GM19238 (cell line): ENCODE data around the gene IRX2.

ENCODE experiments used
- DNase-seq: peaks from one replicate; pipeline ENCODE4 v3.0.0; 2011; ENCODE audit warnings: low spot score; ENCODE audit not compliant: insufficient read length

The IRX2 gene

DNA sequence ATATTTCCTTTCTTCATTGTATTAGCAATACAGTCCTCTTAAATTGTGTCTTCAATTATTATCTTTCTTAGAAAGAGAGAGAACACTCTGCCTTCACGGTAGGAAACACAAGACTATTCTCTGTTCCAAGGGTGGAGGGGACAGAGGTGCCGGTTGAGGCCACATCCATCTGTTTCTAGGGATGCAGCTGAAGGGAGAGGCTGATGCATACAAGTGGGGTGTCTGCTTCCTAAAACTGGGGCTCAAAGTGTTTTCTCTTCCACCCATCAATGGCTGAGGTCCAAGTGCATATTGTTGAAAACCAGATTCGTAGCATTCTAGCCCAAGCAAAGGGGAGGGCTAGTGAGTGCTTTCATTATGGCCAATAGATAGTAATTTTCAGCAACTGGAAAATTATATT lies 9.5 kb downstream of the IRX2 start:
- DNase-seq, result no peak

DNA sequence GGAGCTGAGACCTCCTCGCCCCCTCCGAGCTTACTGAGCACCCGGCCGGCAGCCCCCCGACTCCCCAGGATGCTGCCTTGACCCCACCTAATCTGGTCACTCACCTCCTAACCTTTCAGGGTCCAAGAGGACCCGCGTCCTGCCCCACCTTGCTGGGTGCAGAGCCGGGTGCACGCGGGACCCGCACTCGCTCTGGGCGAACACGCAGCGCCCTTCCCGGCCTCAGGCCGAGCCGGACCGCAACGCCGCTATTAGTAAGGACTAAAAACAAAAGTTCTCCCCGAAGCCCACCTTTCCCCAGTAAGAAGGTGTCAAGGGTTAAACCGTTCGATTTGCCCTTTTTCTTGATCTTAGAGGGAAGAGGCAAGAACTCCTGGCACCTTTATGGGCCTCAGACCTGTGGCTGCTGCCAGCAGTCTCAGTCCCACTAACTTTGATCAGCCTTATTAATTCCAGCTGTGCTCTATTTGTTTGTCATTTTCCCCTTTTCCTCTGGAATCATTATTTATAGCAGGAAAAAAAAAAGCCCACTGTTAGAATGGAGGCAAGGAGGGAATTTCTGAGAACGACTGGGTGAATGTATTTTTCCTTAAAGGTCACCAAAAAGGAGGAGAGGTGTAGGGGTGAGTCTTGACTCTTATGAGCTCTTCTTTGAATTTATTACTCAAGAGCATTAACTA lies 10.5 kb downstream of the IRX2 start:
- no peak for DNase-seq

DNA sequence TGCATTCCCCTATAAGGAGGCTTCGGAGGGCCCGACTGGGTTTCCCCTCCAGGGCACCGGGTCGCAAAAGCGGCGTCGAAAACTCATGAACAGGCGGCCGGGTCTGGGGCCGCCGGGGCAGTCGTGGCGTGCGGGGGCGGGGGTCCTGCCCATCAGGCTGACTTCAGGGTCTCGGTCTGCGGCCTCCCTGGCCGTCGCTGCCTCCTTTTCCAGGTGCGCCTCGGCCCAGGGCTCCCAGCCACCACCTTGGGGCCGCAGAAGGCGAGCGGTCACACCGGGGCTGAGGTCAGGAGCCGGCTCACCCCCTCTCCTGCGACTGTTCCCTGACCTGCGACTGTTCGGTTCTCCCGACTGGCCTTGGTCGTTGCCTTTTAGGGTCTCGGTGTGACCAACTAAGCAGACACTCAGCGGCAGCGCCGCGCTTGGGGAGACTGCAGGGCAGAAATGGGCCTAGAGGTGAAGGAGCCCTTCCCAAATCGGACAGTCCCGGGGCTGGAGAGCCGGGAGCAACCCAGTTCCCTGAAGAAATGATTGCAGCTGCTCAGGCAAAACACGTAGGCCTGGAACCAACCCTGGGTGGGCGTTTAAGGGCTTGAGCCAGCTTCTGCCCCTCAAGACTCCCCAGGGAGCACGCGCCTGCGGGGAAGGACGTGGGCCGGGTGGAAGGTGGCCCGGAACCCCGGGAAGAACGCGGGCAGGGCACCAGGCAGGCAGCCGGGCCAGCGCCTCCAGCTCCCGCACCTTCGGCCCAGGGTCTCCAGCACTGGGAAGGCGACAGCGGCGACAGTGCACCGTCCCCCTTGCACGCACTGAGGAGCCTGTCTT lies 11.2 kb downstream of the IRX2 start:
- DNase-seq, result no peak

DNA sequence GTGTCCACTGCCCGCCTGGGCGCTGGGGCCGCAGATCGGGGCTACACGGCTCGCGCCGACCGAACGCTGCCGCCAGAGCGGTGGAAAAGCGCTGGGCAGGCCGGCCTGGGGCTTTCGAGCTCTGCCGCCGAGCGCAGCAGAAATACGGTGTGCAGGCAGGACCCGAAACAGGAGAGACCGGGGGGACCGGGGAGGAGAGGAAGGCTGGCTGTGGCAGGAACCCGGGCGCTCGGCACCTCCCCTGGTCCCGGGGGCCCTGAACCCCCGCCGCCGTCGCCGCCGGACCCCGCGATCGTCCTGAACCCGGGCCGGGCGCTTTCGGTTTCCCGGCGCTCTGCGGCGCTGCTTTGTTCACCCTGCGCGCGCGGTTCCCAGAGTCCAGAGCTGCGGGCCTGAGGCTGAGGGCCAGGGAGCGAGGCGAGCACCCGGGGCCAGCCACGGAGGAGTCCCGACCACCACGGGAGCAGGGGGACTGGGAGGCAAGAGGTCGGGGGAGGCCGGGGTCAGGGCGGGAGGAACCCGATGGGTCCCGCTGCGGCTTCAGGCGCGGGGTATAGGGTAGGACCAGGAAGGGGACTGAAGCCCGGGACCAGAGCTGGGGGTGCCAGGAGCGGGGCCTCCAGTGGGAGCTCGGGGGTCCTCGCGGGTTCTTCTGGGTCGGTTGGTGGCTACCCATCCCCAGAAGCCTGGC lies 12.0 kb downstream of the IRX2 start:
- no peak for DNase-seq

DNA sequence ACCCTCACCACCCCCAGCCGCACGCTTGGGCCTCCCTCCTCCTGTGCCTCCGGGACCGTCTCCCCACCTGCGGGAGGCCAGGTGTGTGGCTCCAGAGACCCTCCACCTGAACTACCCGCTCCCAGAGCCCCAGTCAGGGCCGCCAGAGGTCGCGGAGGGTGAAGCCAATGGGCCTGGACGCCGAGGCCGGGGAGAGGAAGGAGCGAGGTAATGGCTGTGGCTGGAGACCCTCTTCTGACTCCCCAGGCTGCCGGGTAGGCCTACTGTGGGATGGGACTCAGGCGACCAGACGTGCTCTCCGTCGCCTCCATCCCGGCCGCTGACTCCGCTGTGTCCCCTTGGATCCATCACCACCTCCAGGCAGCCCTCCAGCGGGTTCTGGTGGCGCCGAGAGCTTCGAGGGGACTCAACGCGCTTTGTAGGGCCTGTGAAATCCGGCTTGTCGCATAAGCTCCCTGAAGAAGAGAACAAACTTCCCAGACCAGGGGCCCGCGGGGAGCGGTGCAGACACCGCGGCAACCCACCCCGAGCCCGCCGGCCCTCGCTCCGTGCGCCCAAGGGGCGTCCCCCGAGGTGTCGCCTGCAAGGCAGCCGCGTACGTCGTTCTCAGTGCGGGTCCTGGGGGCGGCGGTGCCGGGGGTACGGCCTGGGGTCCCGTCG lies 12.6 kb downstream of the IRX2 start:
- no peak for DNase-seq

DNA sequence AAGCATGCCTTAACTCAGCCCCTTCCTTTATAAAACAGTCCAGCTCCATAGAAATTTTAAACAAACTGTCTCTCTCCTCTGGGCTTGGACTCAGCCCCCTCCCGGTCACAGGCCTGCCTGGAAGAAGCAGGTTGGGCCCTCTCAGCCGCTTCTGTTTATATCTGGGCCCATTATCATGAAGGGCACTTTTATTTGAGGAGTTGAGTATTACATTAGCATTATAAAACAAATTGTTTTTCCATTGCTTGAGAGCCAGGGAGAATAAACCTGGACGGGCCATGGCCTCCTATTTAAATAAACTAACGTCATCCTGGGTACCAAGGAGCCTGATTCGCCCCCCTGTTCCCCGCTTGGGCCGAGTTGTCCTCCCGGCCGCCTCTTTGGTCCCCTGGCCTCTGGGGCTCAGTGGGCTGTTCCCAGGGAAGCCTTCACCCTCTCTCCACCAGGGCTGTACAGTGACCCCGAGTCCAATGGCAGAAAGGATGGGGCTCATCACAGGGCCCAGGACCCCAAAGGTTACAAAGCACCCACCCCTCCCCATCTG lies 13.2 kb downstream of the IRX2 start:
- DNase-seq, result no peak

DNA sequence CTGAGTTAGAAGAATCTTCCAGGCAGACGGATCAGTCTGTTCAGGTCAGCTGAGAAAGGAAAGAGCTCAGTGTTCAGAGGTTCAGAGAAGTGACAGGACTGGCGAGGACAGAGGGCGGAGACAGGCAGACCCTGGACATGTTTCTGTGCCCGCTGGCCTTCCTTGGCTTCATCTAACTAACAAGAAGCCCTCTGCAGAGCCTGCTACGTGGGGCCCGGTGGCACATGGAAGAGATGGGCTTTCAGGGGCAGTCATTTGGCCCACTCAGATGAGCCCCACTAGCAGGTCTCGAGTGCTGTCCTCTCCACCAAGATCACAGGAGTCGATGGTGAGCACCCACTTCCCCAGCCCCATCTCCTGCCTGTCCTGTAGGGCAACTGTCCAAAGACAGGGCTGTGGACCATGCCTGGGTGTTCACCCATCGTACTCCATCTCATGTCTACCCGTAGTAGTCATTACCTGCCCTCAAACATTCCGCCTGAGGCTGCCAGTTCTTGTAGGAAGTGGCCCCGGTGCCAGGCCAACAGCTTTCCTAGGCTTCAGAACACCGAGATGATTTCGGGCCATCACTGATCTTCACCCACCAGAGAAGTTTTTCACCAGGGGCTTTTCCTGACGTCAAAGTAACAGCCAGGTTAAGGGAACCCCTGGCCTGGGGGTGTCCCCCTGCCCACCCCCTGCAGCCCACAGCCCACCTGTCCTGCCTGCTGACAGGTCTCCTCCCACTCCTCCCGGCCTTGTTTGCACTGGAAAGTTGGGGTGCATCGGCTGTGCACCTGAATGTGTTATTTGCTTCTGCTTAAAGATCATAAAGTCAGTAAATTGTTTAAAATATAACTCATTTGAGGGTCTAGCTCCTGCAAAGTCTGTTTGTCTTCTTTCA lies 14.0 kb downstream of the IRX2 start:
- no peak for DNase-seq

DNA sequence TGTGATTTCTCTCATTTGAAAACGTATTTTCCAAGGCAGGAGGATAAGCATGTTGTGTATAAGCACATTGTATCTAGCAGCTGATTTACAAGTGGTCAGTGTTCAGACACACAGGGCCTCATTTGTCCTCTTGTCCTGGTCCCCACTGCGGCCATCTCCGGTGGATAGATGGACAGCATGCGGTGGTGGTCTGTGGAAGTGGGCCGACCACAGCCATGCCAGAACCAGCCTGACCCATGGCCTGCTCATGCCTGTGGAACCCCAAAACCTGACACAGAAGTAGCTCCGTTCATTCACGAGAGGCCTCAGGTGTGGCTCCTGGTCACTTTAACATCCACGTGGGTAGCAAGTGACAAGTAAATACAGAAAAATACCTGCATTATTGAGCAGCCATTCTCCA lies 14.6 kb downstream of the IRX2 start:
- DNase-seq, result no peak

DNA sequence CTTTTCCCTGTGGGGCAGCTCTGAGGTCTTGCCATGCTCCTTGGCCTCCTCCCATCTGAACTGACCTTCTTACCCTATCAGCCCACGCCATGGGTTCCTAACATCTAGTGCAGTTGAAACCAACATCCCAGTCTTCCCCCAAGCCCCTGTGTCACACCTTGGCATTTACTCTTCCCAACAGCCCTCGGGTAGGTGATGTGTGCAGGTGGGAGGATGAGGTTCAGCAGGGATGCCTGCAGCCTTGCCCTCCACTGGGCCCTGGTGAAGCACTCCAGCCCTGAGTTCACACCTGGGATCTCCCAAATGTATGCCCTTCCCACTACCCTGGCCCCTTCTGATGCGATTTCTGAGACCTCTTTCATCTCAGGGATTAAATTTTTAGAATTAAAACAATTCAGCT lies 15.5 kb downstream of the IRX2 start:
- DNase-seq, result no peak

DNA sequence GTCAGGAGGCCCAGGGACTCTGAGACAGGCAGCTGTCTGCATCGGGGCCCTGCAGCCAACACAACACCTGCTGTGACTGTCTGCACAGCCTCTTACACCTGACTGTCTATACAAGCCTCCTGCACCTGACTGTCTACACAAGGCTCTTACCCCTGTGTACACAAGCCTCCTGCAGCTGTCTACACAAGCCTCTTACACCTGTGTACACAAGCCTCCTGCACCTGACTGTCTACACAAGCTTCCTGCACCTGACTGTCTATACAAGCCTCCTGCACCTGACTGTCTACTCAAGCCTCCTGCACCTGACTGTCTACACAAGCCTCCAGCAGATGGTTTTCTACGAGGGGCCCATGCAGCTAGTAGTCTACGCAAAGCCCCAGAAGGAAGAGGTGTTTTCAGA lies 18.6 kb downstream of the IRX2 start:
- no peak for DNase-seq

DNA sequence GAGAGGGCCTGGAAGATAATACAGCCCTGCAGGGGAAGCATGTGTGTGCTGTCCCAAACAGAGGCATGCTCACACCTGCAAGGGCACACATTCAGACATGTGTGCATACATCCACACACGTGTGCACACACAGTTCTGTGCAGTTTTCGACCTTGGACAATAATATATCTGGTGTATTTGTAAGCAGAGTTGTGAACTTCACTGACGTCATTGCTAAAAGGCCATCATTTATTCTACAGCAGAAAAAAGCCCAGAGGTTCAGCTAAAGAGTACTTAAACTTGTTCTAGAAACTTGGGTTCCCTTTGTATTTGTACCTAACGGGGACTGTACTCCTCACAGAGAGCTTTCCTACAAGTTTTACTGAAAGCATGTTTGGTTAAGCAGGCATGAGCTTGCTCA lies 19.5 kb downstream of the IRX2 start:
- DNase-seq, result no peak

DNA sequence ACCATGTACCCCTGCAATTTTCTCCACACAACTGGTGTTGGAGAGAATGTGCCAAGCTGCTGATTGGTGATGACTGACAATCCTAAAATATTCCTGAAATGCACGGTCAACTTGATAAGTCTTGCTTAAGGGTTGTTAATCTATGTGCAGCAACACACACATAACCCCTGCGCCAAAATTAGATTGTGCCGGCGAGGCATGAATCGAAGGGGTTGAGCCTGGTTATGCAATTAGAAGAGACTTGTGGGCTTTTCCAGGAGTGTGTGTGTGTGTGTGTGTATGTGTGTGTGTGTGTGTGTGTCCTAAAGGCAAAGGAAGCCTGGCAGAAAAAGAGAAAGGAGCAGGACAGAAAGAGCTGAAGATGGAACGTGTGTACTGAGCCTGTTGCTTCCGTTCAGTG lies 22.3 kb downstream of the IRX2 start:
- no peak for DNase-seq

DNA sequence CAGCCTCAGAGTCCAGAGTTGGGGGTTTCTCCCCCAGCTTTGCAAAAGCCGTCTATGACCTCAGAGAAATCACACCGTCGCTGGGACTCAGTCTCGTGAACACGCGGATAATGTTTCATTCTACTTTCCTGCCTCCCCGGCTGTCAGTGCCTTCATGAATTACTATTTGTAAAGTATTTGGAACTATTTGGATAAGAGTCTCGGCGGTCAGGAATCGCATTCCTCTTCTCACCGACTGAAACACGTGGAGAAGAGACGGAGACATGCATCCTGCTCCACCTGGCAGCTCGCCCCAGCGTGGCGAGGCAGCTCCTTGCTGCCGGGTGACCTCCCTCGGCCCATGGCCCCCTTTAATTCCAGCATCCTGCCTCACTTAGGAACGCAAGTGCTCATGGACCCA lies 23.9 kb downstream of the IRX2 start:
- DNase-seq, result no peak

DNA sequence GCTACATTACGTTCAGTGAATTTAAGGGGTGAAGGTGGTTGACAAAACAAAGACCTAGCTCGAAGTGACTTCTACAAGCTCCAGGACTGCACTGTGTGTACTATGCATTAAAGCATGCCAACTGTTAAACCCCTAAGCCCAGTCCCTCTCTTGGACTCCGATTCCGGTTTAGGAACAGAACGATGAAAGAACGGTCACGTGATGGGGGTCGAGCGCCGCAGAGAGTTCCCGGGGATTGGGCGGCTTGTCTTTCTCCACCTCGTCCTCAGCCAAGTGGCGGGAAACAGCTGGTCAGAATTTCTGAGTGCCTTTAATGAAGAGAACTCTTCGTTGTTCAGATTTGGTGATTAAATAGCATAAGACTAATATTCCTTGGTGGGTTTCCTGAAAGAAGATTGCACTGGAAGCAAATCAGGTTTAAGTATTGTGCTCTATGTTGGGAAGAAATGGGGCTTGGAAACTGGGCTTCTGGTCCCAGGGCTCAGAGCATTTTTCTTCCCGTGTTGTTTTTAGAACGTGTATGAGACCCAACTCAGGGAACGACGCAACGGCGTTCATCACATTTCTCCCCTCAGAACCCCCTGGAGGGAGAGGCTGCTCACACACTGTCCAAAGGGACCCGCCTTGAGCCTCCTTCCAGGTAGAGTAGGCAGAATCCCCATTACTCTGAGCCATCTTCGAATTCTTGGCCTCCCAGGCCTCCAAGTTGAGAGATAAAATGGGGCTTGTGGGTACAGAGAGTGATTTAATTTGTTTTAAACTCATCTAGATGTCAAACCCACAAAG lies 25.3 kb downstream of the IRX2 start:
- DNase-seq, result no peak

DNA sequence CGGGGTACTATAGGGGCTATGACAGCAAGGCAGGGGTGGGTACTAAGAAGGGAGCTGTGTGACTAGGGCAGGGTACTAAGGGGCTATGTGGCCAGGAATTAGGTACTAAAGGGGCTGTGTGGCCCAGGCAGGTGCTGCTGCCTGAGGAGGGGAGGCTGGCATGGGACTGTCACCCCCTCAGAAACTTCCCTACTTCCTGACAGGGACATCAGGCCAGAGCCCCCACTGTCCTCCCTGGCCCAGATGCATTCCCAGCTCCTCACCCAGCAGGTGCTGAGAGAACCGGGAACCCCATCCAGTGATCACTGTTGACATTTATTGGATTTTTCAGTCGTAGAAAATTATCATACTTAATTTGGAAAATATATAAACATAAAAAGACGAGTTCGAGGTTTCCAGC lies 26.6 kb downstream of the IRX2 start:
- no peak for DNase-seq

DNA sequence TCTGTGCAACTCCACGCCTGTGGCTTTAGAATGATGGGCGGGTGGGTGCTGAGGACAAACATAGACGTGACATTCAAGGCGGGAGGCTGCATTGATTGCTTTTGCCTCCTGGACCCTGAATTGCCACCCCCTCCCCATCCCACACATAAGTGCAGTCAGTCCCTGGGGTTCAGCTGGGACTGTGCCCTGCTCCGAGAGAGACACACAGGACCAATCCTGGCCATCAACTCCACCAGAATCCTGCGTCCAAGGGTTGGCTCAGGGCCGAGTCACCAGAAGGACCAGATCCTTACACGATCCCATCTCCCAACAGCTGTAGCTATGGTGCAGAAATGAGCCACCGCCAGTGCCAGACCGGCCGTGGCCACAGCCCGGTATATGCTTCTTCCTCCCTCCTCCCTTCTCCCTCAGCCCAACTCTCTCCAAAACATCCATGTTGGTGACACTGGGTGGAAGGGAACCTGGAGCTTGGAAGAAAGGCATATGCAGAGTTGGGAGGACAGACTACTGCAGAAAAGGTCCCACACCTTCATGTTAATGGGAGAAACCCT lies 27.4 kb downstream of the IRX2 start:
- DNase-seq, result no peak

DNA sequence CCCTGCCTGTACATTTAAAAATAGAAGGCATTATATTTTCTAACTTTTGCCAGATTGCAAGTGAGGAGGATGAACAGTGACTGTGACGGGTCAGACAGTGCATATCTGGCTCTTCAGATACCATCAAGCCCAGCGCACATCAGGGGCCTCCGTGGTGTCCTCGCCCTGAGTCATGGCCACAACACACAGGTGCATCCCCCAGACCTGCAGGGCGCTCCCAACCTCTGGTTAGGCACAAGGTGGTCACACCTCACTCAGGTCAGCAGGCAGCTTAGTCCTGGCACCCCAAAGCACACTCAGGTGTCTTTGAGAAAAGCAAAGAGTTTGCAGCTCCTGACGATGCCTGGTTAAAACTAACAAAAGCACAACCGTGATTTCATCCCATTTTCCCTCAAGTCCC lies 28.6 kb downstream of the IRX2 start:
- no peak for DNase-seq

DNA sequence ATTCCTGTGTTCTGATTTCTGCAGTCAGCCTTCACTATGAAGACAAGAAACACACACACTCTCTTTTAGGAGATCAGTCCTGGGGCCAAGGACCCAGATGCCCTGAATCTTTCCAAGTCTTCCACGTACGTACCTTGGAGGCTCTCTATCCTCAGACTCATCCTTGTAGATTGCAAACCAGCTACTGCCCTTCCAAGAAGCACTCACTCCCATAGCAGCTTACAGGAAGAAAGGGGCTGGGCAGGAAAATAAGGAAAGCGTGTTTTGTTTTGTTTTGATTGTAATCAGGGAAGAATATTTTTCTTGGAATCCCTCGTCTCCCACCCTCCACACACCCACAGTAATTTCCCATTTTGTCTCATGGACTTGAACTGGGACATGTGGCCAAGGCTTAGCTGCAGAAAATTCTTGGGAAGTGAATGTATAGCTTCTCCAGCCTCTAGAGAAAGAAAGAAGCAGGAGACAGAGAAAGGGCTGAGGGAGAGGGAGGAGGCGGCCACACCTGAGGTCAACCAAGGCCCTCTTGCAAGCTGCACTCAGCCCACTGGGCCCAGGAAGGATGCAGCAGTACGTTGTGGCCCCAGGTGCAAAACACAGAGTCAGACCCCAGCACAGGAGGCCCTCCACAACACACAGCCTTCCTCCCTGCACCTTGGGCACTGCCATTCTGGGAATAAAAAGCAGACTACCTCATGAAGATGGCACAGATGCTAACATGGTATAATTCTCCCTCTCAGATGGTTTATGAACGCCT lies 29.9 kb downstream of the IRX2 start:
- no peak for DNase-seq

DNA sequence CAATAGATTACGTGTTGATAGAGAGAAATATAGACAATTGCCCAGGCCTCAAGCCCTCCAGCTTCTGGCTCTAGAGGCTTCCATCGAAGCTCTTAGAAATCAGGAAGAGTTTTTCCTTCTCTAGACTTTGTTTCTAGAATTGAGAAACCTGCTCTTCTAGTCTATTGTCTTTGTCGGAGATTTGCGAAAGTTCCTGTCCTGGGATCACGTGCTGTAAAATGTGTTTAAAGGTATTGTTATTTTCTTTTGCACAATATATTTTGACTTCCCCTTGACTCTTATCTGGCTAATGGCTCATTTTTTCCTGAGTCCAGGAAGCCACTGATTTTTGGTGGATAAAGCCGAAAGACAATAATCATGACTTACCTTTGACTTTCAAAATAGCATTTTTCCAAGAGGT lies 32.1 kb downstream of the IRX2 start:
- no peak for DNase-seq
